KMS-11 (cell line): ENCODE measurements around the gene C5orf63.

Experiments used
- H2AFZ ChIP-seq: fragments of 200-600 bp; sonication (generic); 2 replicates; pipeline ENCODE4 v1.6.1; 2016; ENCODE audit warnings: antibody characterized with exemption, mixed run types, low read depth
- H3K27ac ChIP-seq: fragments of 200-600 bp; sonication (generic); 2 replicates; pipeline ENCODE4 v1.6.1; 2016; ENCODE audit warnings: mild to moderate bottlenecking, mixed run types
- H3K27me3 ChIP-seq: fragments of 200-600 bp; sonication (generic); 2 replicates; pipeline ENCODE4 v1.6.1; 2017; ENCODE audit warnings: mild to moderate bottlenecking, low read depth, mixed run types, moderate library complexity; ENCODE audit not compliant: insufficient read depth
- H3K36me3 ChIP-seq: fragments of 200-600 bp; sonication (generic); 2 replicates; pipeline ENCODE4 v1.6.1; 2017; ENCODE audit warnings: mild to moderate bottlenecking, mixed run types; ENCODE audit not compliant: insufficient read depth
- H3K4me1 ChIP-seq: fragments of 200-600 bp; sonication (generic); 2 replicates; pipeline ENCODE4 v1.6.1; 2016; ENCODE audit warnings: mild to moderate bottlenecking, low read depth, mixed run types; ENCODE audit not compliant: poor library complexity, severe bottlenecking
- H3K4me2 ChIP-seq: fragments of 200-600 bp; sonication (generic); 2 replicates; pipeline ENCODE4 v1.7.0; 2016; ENCODE audit warnings: mild to moderate bottlenecking, mixed run types
- H3K4me3 ChIP-seq: fragments of 200-600 bp; sonication (generic); IDR thresholded peaks from 2 replicates; pipeline ENCODE4 v1.6.1; 2017; ENCODE audit warnings: low read depth, low read length, mixed read lengths; ENCODE audit not compliant: insufficient read depth
- H3K79me2 ChIP-seq: fragments of 200-600 bp; sonication (generic); 2 replicates; pipeline ENCODE4 v1.6.1; 2016; ENCODE audit warnings: low read depth, mixed run types; ENCODE audit not compliant: insufficient read depth
- H3K9ac ChIP-seq: fragments of 200-600 bp; sonication (generic); 2 replicates; pipeline ENCODE4 v1.6.1; 2016; ENCODE audit warnings: mild to moderate bottlenecking, mixed run types
- H4K20me1 ChIP-seq: fragments of 200-600 bp; sonication (generic); 2 replicates; pipeline ENCODE4 v1.6.1; 2016; ENCODE audit warnings: mild to moderate bottlenecking, mixed run types; ENCODE audit not compliant: insufficient read depth
- CTCF ChIP-seq: fragments of 200-600 bp; sonication (generic); conservative IDR thresholded peaks from 2 replicates; pipeline ENCODE4 v1.6.1; 2017; ENCODE audit warnings: low read depth, mild to moderate bottlenecking, antibody characterized with exemption, low read length, moderate library complexity, mixed read lengths

Gene C5orf63

GRCh38 chr5:127051591-127051990 lies 21.7 kb downstream of the C5orf63 start:
- no peak overlapping the region for H3K4me2 ChIP-seq
- no peak overlapping the region for H3K27ac ChIP-seq
- H3K27me3 ChIP-seq: no peaks in the 10 kb centered on the region
- no peak for TF ChIP-seq CTCF
- H3K79me2 ChIP-seq: no peaks in the 10 kb centered on the region
- no peak overlapping the region for H3K9ac ChIP-seq
- H2AFZ ChIP-seq: no peak overlapping the region
- H3K4me3 ChIP-seq: no peak overlapping the region
- H4K20me1 ChIP-seq: no peaks in the 10 kb centered on the region
- H3K4me1 ChIP-seq: peaks cover under 1% of the 10 kb centered on the region
- no peaks in the 10 kb centered on the region for H3K36me3 ChIP-seq

GRCh38 chr5:127046343-127047072 lies 26.8 kb downstream of the C5orf63 start:
- Histone ChIP-seq H3K36me3 (no peaks in the 10 kb centered on the region), H4K20me1 (no peaks in the 10 kb centered on the region), H3K4me3 (no peak overlapping the region), H3K9ac (no peak overlapping the region), H3K27me3 (no peaks in the 10 kb centered on the region), H2AFZ (no peak overlapping the region), H3K4me1 (no peaks in the 10 kb centered on the region), H3K4me2 (no peak overlapping the region), H3K27ac (no peak overlapping the region), H3K79me2 (no peaks in the 10 kb centered on the region)
- no peak for TF ChIP-seq CTCF

- no peaks in the 10 kb centered on the region for H4K20me1 ChIP-seq
- TF ChIP-seq CTCF: no peak
- H3K4me3 ChIP-seq: no peak overlapping the region
- no peak overlapping the region for H2AFZ ChIP-seq
- no peaks in the 10 kb centered on the region for H3K79me2 ChIP-seq
- no peaks in the 10 kb centered on the region for H3K36me3 ChIP-seq
- no peak overlapping the region for H3K9ac ChIP-seq
- no peak overlapping the region for H3K4me2 ChIP-seq
- no peaks in the 10 kb centered on the region for H3K4me1 ChIP-seq
- no peaks in the 10 kb centered on the region for H3K27me3 ChIP-seq
- no peak overlapping the region for H3K27ac ChIP-seq
Observed at GRCh38 chr5:127042593-127042992, 30.7 kb downstream of the C5orf63 start.

- Histone ChIP-seq H3K27me3 (no peaks in the 10 kb centered on the region), H3K9ac (no peak overlapping the region), H3K79me2 (no peaks in the 10 kb centered on the region), H3K4me2 (no peak overlapping the region), H3K4me1 (no peaks in the 10 kb centered on the region), H3K36me3 (no peaks in the 10 kb centered on the region), H3K4me3 (no peak overlapping the region), H4K20me1 (no peaks in the 10 kb centered on the region), H2AFZ (no peak overlapping the region), H3K27ac (no peak overlapping the region)
- no peak for TF ChIP-seq CTCF
Observed at GRCh38 chr5:127041571-127041970, 31.7 kb downstream of the C5orf63 start.
